Neural cell (in vitro differentiated cells): Measurements from ENCODE around the gene SH3PXD2A. TPM values are rescaled to one million over a fixed set of nuclear protein-coding genes. Genes with fewer than 3 reads are reported as not detected.

Experiments
- H2AFZ ChIP-seq: fragments of 200-600, 300-800 bp; sonication (generic), shearing (Covaris generic); 2 replicates; pipeline ENCODE4 v1.6.0; 2014; ENCODE audit warnings: low read depth, mild to moderate bottlenecking, antibody characterized with exemption, low read length, moderate library complexity
- H3F3A ChIP-seq: fragments of 200-600 bp; shearing (Covaris generic); 2 replicates; pipeline ENCODE4 v1.6.1; 2016; ENCODE audit warnings: mild to moderate bottlenecking, moderate library complexity, mixed read lengths, antibody characterized with exemption, low read length; ENCODE audit not compliant: insufficient read depth, poor library complexity, severe bottlenecking
- H3K27ac ChIP-seq: fragments of 200-600, 300-800 bp; sonication (generic), shearing (Covaris generic); 2 replicates; pipeline ENCODE4 v1.5.1; 2014; ENCODE audit warnings: mild to moderate bottlenecking, low read length, moderate library complexity
- H3K27me3 ChIP-seq: fragments of 300-800, 200-600 bp; sonication (generic), shearing (Covaris generic); 2 replicates; pipeline ENCODE4 v1.6.0; 2014; ENCODE audit warnings: mild to moderate bottlenecking, low read depth, low read length, moderate library complexity; ENCODE audit not compliant: insufficient read depth
- H3K36me3 ChIP-seq: fragments of 300-800, 200-600 bp; sonication (generic), shearing (Covaris generic); 2 replicates; pipeline ENCODE4 v1.5.1; 2014; ENCODE audit warnings: mild to moderate bottlenecking, antibody characterized with exemption, low read length, moderate library complexity; ENCODE audit not compliant: insufficient read depth
- H3K4me2 ChIP-seq: fragments of 300-800, 200-600 bp; sonication (generic), shearing (Covaris generic); 2 replicates; pipeline ENCODE4 v1.6.0; 2014; ENCODE audit warnings: mild to moderate bottlenecking, low read length
- H3K4me3 ChIP-seq: fragments of 300-800, 200-600 bp; sonication (generic), shearing (Covaris generic); 2 replicates; pipeline ENCODE4 v1.5.1; 2014; ENCODE audit warnings: mild to moderate bottlenecking, low read length, moderate library complexity
- H3K79me2 ChIP-seq: fragments of 200-600 bp; shearing (Covaris generic); replicated peaks from 2 replicates; pipeline ENCODE4 v1.6.0; 2014; ENCODE audit warnings: mild to moderate bottlenecking, low read length, moderate library complexity; ENCODE audit not compliant: insufficient read depth
- H3K9ac ChIP-seq: fragments of 300-800, 200-600 bp; sonication (generic), shearing (Covaris generic); 2 replicates; pipeline ENCODE4 v1.6.1; 2016; ENCODE audit warnings: mild to moderate bottlenecking, low read length, mixed read lengths
- H3K9me2 ChIP-seq: fragments of 200-600 bp; shearing (Covaris generic); 2 replicates; pipeline ENCODE4 v1.6.1; 2016; ENCODE audit warnings: mild to moderate bottlenecking, low read length, mixed read lengths; ENCODE audit not compliant: insufficient read depth
- H3K9me3 ChIP-seq: fragments of 200-600, 300-800 bp; sonication (generic), shearing (Covaris generic); 2 replicates; pipeline ENCODE4 v1.6.1; 2016; ENCODE audit warnings: mild to moderate bottlenecking, mixed run types, low read length, moderate library complexity, mixed read lengths
- H4K20me1 ChIP-seq: fragments of 200-600 bp; shearing (Covaris generic); 2 replicates; pipeline ENCODE4 v1.6.1; 2016; ENCODE audit warnings: mild to moderate bottlenecking, mixed run types; ENCODE audit not compliant: insufficient read depth
- CTCF ChIP-seq: fragments of 450-650 bp; IDR thresholded peaks from 2 replicates; pipeline ENCODE4 v1.5.1; 2014; ENCODE audit warnings: antibody characterized with exemption, mild to moderate bottlenecking, moderate library complexity; ENCODE audit not compliant: poor library complexity, severe bottlenecking
- EP300 ChIP-seq: fragments of 450-650 bp; conservative IDR thresholded peaks from 2 replicates; pipeline ENCODE4 v1.6.1; 2014; ENCODE audit warnings: antibody characterized with exemption, mild to moderate bottlenecking, moderate library complexity; ENCODE audit not compliant: poor library complexity, severe bottlenecking
- EZH2 ChIP-seq: fragments of 200-600, 300-800 bp; shearing (Covaris generic), sonication (generic); IDR thresholded peaks from 2 replicates; pipeline ENCODE4 v1.6.1; 2014; ENCODE audit warnings: antibody characterized with exemption, low read length, borderline replicate concordance, mild to moderate bottlenecking; ENCODE audit not compliant: insufficient read depth, poor library complexity, severe bottlenecking
- MXI1 ChIP-seq: fragments of 450-650 bp; conservative IDR thresholded peaks from 2 replicates; pipeline ENCODE4 v1.6.1; 2014; ENCODE audit warnings: antibody characterized with exemption, mild to moderate bottlenecking; ENCODE audit not compliant: poor library complexity, severe bottlenecking
- POLR2AphosphoS5 ChIP-seq: IDR thresholded peaks from 2 replicates; pipeline ENCODE4 v1.6.1; 2012
- RAD21 ChIP-seq: fragments of 450-650 bp; conservative IDR thresholded peaks from 2 replicates; pipeline ENCODE4 v1.6.1; 2014; ENCODE audit warnings: antibody characterized with exemption, mild to moderate bottlenecking, moderate library complexity
- REST ChIP-seq: IDR thresholded peaks from 2 replicates; pipeline ENCODE4 v1.6.1; 2012; ENCODE audit warnings: borderline replicate concordance
- SMC3 ChIP-seq: fragments of 450-650 bp; conservative IDR thresholded peaks from 2 replicates; pipeline ENCODE4 v1.6.1; 2014; ENCODE audit warnings: antibody characterized with exemption, mild to moderate bottlenecking, moderate library complexity; ENCODE audit not compliant: poor library complexity
- TAF1 ChIP-seq: IDR thresholded peaks from 2 replicates; pipeline ENCODE4 v1.6.1; 2012; ENCODE audit warnings: low read depth
- polyA plus RNA-seq: library from polyadenylated mRNA; depleted of rRNA; stranded (reverse); fragments of >200 nt; gene quantifications from 2 replicates; pipeline ENCODE4 v1.2.3, GENCODE V29; 2014

Gene SH3PXD2A
- polyA plus RNA-seq, 1 donor from 2014 or later, result 5.2 TPM

GRCh38 chr10:103587073-103587472 is 268.3 kb downstream of the SH3PXD2A start:
- Histone ChIP-seq H3K27ac (no peak overlapping the region), H3K79me2 (no peaks in the 10 kb centered on the region), H4K20me1 (no peaks in the 10 kb centered on the region), H3K4me2 (no peak overlapping the region), H3K4me3 (no peak overlapping the region), H2AFZ (no peak overlapping the region), H3F3A (no peaks in the 10 kb centered on the region), H3K9ac (no peak overlapping the region), H3K9me3 (no peaks in the 10 kb centered on the region), H3K36me3 (no peaks in the 10 kb centered on the region), H3K27me3 (no peaks in the 10 kb centered on the region), H3K9me2 (no peaks in the 10 kb centered on the region)
- TF ChIP-seq EZH2, result no peak
- TF ChIP-seq CTCF, result no peak
- TF ChIP-seq SMC3, result no peak
- no peak for TF ChIP-seq EP300
- TF ChIP-seq TAF1, result no peak
- TF ChIP-seq MXI1, result no peak
- TF ChIP-seq REST, result no peak
- TF ChIP-seq RAD21, result no peak
- TF ChIP-seq POLR2AphosphoS5, result no peak

GRCh38 chr10:103585011-103585405 is 270.4 kb downstream of the SH3PXD2A start:
- H3K9me2 ChIP-seq, result no peaks in the 10 kb centered on the region
- no peaks in the 10 kb centered on the region for H3K36me3 ChIP-seq
- H2AFZ ChIP-seq, result no peak overlapping the region
- no peaks in the 10 kb centered on the region for H3F3A ChIP-seq
- H3K4me3 ChIP-seq, result no peak overlapping the region
- H3K79me2 ChIP-seq, result no peaks in the 10 kb centered on the region
- H3K4me2 ChIP-seq, result no peak overlapping the region
- H3K9me3 ChIP-seq, result no peaks in the 10 kb centered on the region
- no peak overlapping the region for H3K9ac ChIP-seq
- TF ChIP-seq EZH2 (no peak), EP300 (no peak), MXI1 (no peak), SMC3 (no peak), REST (no peak), POLR2AphosphoS5 (no peak), TAF1 (no peak), CTCF (no peak), RAD21 (no peak)
- no peaks in the 10 kb centered on the region for H3K27me3 ChIP-seq
- no peaks in the 10 kb centered on the region for H4K20me1 ChIP-seq
- no peak overlapping the region for H3K27ac ChIP-seq
